Activated CD4-positive, alpha-beta T cell treated with anti-CD3 and anti-CD28 coated beads, Interleukin-2, amount 50 U/mL, for 16 hours (primary cell): ENCODE measurements around the gene ITIH4.

ENCODE experiments used
- DNase-seq: peaks from one replicate; pipeline ENCODE4 v3.0.0-alpha.2; 2020

The ITIH4 gene

DNA sequence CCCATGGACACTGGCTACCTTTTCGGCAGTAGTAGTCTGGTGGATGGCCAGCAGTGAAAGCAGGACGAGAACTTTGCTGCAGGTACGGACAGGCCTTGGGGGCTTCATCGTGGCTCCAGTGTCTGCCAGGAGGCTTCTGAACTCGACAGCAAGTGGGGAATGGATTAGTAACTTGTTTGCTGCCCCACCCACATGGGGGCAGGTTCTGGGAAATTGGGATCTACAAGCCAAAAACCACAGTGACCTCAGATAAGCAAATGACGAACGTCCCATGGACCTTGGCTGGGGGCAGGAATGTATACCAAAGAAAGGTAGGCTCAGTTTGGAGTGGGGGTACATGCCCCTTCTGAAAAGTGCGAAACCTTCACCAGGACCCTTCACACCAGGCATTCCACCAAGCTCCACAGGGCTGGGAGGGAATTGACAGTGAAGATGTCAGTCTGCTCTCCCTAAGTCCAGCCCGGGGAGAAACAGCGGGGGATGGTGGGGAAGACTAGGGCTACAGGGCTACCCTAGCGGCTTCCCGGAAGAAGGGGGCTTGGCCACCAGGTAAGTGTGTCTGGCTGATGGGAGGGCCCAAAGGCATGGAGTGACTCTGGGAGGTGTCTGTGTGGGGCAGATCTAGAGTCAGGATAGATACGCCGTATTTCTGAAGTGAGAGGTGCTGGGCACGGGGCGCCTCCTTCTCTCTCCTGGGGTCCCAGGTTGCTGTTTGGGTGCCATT, at the start of gene ITIH4:
ITIH4 (minus strand) TSS at position 138 of the 724 bp plus-strand sequence; CDS start at position 108, 30 bp downstream.
- DNase-seq, result no peak

DNA sequence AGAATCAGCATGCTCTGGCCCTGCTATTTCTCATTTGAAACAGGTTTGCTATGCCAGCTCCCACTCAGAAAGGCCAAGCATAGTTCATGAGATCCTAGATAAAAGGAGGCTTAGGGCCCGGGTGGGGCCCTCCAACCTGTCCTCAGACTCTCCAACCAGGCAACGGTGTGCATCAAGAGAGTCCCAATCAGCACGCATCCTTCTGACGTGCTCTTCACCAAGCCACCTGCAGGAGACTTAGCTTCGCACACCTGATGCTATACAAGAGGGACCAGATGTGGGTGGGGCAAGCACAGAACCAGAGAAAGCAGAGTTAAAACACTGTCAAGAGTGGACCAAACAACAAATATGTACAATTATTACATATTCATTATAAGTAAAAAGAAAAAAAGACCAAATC, 49.6 kb upstream of the ITIH4 start:
- no peak for DNase-seq

DNA sequence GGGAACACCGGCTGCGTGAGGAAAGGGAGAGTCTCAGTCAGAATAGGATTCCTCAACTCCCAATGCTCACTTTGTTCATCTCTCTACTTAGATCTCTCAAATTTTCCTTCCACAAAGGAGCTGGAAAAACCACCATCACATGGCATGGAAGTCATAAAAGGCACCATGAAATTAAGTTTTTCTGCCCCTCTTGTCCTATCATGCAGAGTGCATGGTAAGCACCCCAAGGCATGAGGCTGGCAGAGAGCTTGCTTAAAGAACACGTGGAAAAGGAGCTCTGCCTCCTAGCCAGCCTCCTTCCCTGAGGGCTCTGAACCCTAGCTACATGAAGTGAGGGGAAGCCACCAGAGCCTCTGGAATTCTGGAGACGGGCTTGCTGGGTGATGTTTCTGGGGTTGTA, 49.1 kb upstream of the ITIH4 start:
- DNase-seq, result no peak

DNA sequence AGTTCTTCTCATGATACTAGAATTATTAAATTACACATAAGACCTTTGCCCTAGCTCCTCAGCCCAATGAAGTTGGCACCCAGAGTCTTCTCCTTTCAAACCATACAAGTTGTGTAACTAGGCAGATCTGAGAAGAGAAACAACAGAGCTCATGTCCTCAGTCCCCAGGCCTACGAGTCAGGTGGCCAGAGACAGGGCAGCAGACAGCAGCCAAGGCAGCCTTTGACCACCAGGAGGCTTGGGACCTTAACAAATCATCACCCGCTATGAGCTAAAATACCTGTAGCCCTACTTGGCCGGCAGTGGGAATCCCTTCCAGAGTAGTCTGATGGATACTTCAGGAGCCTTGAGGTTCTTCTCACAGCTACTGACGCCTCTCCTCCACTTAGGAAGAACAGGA, 48.6 kb upstream of the ITIH4 start:
- DNase-seq, result no peak

DNA sequence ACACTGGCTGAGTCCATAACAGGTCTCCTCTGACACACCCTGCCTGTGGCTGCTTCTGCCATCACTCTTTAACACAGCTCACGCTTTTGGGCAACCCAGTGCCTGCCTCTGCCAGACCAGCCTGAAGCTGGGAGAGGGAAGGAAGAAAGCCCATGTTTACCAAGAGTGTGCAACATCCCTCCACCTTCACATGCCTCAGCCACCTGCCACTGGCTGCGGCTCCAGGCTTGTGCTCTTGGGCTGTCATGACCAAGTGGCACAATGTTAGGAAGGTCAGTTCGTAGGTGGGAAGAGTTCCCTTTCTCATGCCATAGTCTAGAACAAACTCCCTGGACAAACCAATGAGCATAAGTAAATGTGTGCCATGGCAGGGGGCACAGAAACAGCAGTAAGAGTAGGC, 46.6 kb upstream of the ITIH4 start:
- no peak for DNase-seq

DNA sequence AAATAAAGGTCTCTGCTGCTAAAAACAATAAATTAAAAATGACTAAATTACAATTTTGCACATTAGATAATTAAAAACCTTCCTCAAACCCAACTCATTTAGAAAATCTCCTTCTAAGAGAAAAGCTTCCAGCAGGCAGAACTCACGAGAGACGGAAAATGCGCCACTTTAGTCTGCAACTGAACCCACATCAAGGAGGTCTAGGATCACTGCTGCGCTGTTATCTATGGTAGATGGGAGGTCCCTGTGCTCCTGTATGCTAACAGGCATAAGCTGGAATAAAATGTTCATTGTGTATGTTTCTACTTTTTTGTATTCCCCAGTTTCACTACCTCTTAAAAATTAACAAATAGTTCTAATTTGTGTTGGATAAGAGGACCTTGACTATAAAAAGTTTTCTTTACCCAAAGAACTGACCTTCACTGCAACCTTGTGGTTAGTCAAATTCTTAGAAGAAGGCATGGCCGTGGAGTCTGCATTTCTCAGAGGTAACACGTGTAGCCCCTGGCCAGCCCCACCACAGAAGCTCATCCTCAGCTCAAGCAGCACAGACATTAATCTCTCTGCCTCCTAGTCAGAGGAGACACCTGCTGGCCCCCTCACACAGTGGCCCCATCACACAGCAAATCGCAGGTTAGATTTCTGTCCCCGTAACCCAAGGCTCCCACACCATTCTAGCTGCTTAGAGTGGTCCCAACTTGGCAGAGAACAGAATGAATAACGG, 44.6 kb upstream of the ITIH4 start:
- DNase-seq, result no peak

- no peak for DNase-seq
Measured at GRCh38 chr3:52874160-52874701, 43.8 kb upstream of the ITIH4 start.

- DNase-seq, result no peak
Measured at GRCh38 chr3:52873433-52874159, 43.1 kb upstream of the ITIH4 start.

DNA sequence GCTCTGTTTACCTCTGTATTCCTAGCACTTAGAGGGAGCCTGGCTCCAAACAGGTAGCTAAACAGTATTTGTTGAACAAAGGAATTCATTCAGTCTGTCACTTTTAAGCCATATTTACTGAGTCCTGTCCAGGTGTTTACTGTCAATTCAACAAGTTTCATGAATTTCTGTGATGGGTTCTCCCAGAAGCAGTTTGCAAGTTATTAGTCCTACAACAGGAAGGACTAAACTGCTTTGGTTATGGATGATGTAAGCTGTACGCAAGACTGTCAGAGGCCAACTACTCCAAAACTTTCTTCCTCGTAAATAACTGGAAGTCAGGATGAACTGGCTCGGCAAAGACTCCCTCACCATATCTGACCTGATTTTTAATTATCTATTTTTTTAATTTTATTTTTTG, 41.8 kb upstream of the ITIH4 start:
- DNase-seq, result no peak

DNA sequence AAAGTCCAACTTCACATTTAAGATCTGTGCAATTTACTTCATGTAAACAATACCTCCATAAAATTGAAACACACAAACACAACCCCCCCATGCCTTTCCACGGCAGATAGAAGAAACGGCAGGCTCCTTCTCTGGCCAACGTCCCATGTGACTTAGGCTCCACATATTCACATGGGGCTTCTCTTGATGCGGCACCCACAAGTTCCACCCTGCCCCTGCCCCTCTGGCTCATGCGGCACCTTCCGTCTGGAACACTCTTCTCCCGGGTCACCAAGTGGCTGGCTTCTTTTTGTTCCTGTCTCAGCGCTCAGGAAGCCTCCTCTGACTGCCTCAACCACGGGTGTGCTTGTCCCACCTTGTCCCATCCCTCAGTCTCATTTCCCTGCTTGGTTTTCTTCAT, 41.3 kb upstream of the ITIH4 start:
- DNase-seq, result no peak

GRCh38 chr3:52870471-52870870, 40.0 kb upstream of the ITIH4 start:
- no peak for DNase-seq

- no peak for DNase-seq
Measured at GRCh38 chr3:52866427-52866826, 36.0 kb upstream of the ITIH4 start.

- DNase-seq, result no peak
Measured at GRCh38 chr3:52865994-52866393, 35.5 kb upstream of the ITIH4 start.

GRCh38 chr3:52860424-52860768, 29.9 kb upstream of the ITIH4 start:
- no peak for DNase-seq

- no peak for DNase-seq
Measured at GRCh38 chr3:52859686-52860423, 29.4 kb upstream of the ITIH4 start.

- DNase-seq, result no peak
Measured at GRCh38 chr3:52857864-52858263, 27.4 kb upstream of the ITIH4 start.

GRCh38 chr3:52857133-52857532, 26.7 kb upstream of the ITIH4 start:
- DNase-seq, result no peak

GRCh38 chr3:52856666-52857065, 26.2 kb upstream of the ITIH4 start:
- no peak for DNase-seq

DNA sequence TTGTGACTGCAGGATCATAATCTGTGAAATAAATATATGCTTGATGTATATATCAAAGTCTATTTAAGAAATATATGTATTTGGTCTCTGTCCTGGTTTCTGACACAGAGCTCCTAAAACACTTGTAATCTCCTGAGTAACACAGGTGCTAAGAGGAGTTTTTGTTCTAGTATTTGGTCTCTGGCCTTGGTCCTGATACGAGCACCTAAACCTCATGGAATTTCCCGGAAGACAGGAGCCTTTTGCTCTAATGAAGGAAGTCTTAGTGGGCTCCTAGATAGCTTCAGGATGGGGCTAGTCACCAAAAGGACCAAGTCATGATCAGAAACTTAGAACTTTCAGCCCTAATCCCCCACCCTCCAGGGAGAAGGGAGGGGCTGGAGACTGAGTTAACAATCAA, 23.5 kb upstream of the ITIH4 start:
- DNase-seq, result no peak

DNA sequence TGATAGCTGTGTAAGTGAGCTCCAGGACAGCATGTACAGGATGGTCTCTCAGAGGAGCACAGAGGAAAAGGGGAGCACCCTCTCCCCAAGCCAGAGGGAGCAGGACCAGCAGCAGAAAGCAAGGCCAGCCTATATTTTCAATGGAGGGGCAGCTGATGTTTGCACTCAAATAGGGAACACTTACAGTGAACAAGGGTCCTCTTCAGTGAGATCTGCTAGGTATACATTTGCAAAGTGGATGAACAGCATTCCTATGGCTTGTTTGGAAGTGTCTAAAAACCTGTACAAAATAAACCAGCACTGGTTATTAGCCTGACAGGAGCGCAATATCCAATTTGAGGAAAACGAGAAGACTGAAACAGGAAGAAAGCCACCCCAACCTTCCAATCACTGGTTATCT, 21.9 kb upstream of the ITIH4 start:
- DNase-seq, result no peak

DNA sequence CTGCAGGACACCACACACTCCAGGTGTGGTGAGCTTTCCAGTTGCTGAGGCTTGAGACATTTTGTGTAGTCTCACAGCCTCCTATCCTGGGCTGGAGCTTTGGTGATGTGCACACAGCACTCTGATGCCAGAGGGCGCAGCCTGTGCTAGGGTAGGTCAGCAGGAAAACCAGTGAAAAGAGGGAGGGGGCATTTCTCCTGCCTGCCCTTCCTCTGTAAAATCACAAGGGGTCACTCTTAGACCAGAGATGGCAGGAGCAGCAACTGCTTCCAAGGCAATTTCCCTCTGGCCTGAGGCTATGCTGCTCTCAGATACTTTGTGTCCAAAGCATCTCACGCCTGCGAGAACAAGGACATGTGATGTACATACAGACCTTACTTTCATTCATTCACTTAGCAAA, 20.9 kb upstream of the ITIH4 start:
- DNase-seq, result peak; percentile 54

- DNase-seq, result no peak
Measured at GRCh38 chr3:52849656-52850055, 19.2 kb upstream of the ITIH4 start.

DNA sequence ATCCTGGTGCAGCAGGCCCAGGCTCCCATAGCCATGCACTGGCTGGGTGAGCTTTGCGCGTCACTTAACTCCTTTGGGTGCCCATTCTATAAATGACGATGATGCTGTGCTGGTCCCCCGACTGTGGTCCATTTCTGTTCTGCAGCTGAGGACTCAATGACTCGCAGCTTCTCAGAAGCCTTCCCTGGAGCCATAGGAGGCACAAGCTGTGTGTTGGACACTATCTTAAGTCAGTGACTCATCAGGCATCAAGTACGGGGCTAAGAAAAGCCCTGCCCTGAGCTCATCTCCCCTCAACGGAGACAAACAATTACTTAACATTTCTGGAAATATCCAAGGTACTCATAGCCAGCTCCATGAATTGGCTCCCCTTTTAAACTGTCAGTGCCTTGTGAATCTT, 18.1 kb upstream of the ITIH4 start:
- DNase-seq, result no peak
